Neural cell (in vitro differentiated cells): ENCODE data around the gene DDC. TPM values are rescaled to one million over a fixed set of nuclear protein-coding genes. Genes with fewer than 3 reads are reported as not detected.
A peak's percentile ranks its signal among the peaks of the same experiment; 100 is the strongest.

Experiments used
- H2AFZ ChIP-seq: fragments of 200-600, 300-800 bp; sonication (generic), shearing (Covaris generic); 2 replicates; pipeline ENCODE4 v1.6.0; 2014; ENCODE audit warnings: low read depth, mild to moderate bottlenecking, antibody characterized with exemption, low read length, moderate library complexity
- H3F3A ChIP-seq: fragments of 200-600 bp; shearing (Covaris generic); 2 replicates; pipeline ENCODE4 v1.6.1; 2016; ENCODE audit warnings: mild to moderate bottlenecking, moderate library complexity, mixed read lengths, antibody characterized with exemption, low read length; ENCODE audit not compliant: insufficient read depth, poor library complexity, severe bottlenecking
- H3K27ac ChIP-seq: fragments of 200-600, 300-800 bp; sonication (generic), shearing (Covaris generic); 2 replicates; pipeline ENCODE4 v1.5.1; 2014; ENCODE audit warnings: mild to moderate bottlenecking, low read length, moderate library complexity
- H3K27me3 ChIP-seq: fragments of 300-800, 200-600 bp; sonication (generic), shearing (Covaris generic); 2 replicates; pipeline ENCODE4 v1.6.0; 2014; ENCODE audit warnings: mild to moderate bottlenecking, low read depth, low read length, moderate library complexity; ENCODE audit not compliant: insufficient read depth
- H3K36me3 ChIP-seq: fragments of 300-800, 200-600 bp; sonication (generic), shearing (Covaris generic); 2 replicates; pipeline ENCODE4 v1.5.1; 2014; ENCODE audit warnings: mild to moderate bottlenecking, antibody characterized with exemption, low read length, moderate library complexity; ENCODE audit not compliant: insufficient read depth
- H3K4me2 ChIP-seq: fragments of 300-800, 200-600 bp; sonication (generic), shearing (Covaris generic); 2 replicates; pipeline ENCODE4 v1.6.0; 2014; ENCODE audit warnings: mild to moderate bottlenecking, low read length
- H3K4me3 ChIP-seq: fragments of 300-800, 200-600 bp; sonication (generic), shearing (Covaris generic); 2 replicates; pipeline ENCODE4 v1.5.1; 2014; ENCODE audit warnings: mild to moderate bottlenecking, low read length, moderate library complexity
- H3K79me2 ChIP-seq: fragments of 200-600 bp; shearing (Covaris generic); replicated peaks from 2 replicates; pipeline ENCODE4 v1.6.0; 2014; ENCODE audit warnings: mild to moderate bottlenecking, low read length, moderate library complexity; ENCODE audit not compliant: insufficient read depth
- H3K9ac ChIP-seq: fragments of 300-800, 200-600 bp; sonication (generic), shearing (Covaris generic); 2 replicates; pipeline ENCODE4 v1.6.1; 2016; ENCODE audit warnings: mild to moderate bottlenecking, low read length, mixed read lengths
- H3K9me2 ChIP-seq: fragments of 200-600 bp; shearing (Covaris generic); 2 replicates; pipeline ENCODE4 v1.6.1; 2016; ENCODE audit warnings: mild to moderate bottlenecking, low read length, mixed read lengths; ENCODE audit not compliant: insufficient read depth
- H3K9me3 ChIP-seq: fragments of 200-600, 300-800 bp; sonication (generic), shearing (Covaris generic); 2 replicates; pipeline ENCODE4 v1.6.1; 2016; ENCODE audit warnings: mild to moderate bottlenecking, mixed run types, low read length, moderate library complexity, mixed read lengths
- H4K20me1 ChIP-seq: fragments of 200-600 bp; shearing (Covaris generic); 2 replicates; pipeline ENCODE4 v1.6.1; 2016; ENCODE audit warnings: mild to moderate bottlenecking, mixed run types; ENCODE audit not compliant: insufficient read depth
- EP300 ChIP-seq: fragments of 450-650 bp; conservative IDR thresholded peaks from 2 replicates; pipeline ENCODE4 v1.6.1; 2014; ENCODE audit warnings: antibody characterized with exemption, mild to moderate bottlenecking, moderate library complexity; ENCODE audit not compliant: poor library complexity, severe bottlenecking
- EZH2 ChIP-seq: fragments of 200-600, 300-800 bp; shearing (Covaris generic), sonication (generic); IDR thresholded peaks from 2 replicates; pipeline ENCODE4 v1.6.1; 2014; ENCODE audit warnings: antibody characterized with exemption, low read length, borderline replicate concordance, mild to moderate bottlenecking; ENCODE audit not compliant: insufficient read depth, poor library complexity, severe bottlenecking
- MXI1 ChIP-seq: fragments of 450-650 bp; conservative IDR thresholded peaks from 2 replicates; pipeline ENCODE4 v1.6.1; 2014; ENCODE audit warnings: antibody characterized with exemption, mild to moderate bottlenecking; ENCODE audit not compliant: poor library complexity, severe bottlenecking
- POLR2AphosphoS5 ChIP-seq: IDR thresholded peaks from 2 replicates; pipeline ENCODE4 v1.6.1; 2012
- RAD21 ChIP-seq: fragments of 450-650 bp; conservative IDR thresholded peaks from 2 replicates; pipeline ENCODE4 v1.6.1; 2014; ENCODE audit warnings: antibody characterized with exemption, mild to moderate bottlenecking, moderate library complexity
- REST ChIP-seq: IDR thresholded peaks from 2 replicates; pipeline ENCODE4 v1.6.1; 2012; ENCODE audit warnings: borderline replicate concordance
- SMC3 ChIP-seq: fragments of 450-650 bp; conservative IDR thresholded peaks from 2 replicates; pipeline ENCODE4 v1.6.1; 2014; ENCODE audit warnings: antibody characterized with exemption, mild to moderate bottlenecking, moderate library complexity; ENCODE audit not compliant: poor library complexity
- TAF1 ChIP-seq: IDR thresholded peaks from 2 replicates; pipeline ENCODE4 v1.6.1; 2012; ENCODE audit warnings: low read depth
- polyA plus RNA-seq: library from polyadenylated mRNA; depleted of rRNA; stranded (reverse); fragments of >200 nt; gene quantifications from 2 replicates; pipeline ENCODE4 v1.2.3, GENCODE V29; 2014
- TF ChIP-seq, protein P1 (sequence below): fragments of 450-650 bp; IDR thresholded peaks from 2 replicates; pipeline ENCODE4 v1.5.1; 2014; ENCODE audit warnings: antibody characterized with exemption, mild to moderate bottlenecking, moderate library complexity; ENCODE audit not compliant: poor library complexity, severe bottlenecking

The DDC gene
- polyA plus RNA-seq, 1 donor from 2014 or later: 42.9 TPM

DNA sequence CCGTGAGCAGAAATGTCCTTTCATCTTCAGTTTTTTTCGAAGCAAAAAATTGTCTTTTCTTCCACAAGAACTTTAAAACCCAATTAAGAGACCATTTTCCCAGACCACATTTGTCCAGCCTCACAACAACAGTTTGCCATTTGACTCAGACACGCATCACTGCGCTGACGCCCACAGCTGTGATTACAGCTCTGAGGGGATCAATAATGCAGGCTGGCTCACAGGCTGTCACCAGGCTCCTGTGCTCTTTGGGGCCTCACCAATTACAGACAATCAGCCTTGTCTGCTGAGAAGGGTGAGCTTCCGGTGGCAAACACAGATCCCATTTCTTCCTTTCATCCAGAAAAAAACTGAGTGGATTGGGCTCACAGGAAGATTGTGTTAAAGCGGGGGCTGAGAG is 33.3 kb downstream of the DDC start:
- Histone ChIP-seq H3K9me3 (no peaks in the 10 kb centered on the region), H3K79me2 (no peaks in the 10 kb centered on the region), H4K20me1 (no peaks in the 10 kb centered on the region), H3K9ac (peak overlapping the region; percentile 79), H3K36me3 (no peaks in the 10 kb centered on the region), H3K4me2 (peak overlapping the region; percentile 79), H3K9me2 (no peaks in the 10 kb centered on the region), H3K27ac (peak overlapping the region; percentile 99), H3F3A (peaks cover 7% of the 10 kb centered on the region), H3K4me3 (peak overlapping the region; percentile 55), H2AFZ (peak overlapping the region; percentile 56), H3K27me3 (no peaks in the 10 kb centered on the region)
- TF ChIP-seq POLR2AphosphoS5 (peak; percentile 71), MXI1 (peak; percentile 24), EZH2 (no peak), REST (peak; percentile 94), EP300 (peak; percentile 91), SMC3 (peak; percentile 57), TAF1 (no peak), RAD21 (peak; percentile 46)
- TF ChIP-seq, protein P1, sequence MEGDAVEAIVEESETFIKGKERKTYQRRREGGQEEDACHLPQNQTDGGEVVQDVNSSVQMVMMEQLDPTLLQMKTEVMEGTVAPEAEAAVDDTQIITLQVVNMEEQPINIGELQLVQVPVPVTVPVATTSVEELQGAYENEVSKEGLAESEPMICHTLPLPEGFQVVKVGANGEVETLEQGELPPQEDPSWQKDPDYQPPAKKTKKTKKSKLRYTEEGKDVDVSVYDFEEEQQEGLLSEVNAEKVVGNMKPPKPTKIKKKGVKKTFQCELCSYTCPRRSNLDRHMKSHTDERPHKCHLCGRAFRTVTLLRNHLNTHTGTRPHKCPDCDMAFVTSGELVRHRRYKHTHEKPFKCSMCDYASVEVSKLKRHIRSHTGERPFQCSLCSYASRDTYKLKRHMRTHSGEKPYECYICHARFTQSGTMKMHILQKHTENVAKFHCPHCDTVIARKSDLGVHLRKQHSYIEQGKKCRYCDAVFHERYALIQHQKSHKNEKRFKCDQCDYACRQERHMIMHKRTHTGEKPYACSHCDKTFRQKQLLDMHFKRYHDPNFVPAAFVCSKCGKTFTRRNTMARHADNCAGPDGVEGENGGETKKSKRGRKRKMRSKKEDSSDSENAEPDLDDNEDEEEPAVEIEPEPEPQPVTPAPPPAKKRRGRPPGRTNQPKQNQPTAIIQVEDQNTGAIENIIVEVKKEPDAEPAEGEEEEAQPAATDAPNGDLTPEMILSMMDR: no peak

GRCh38 chr7:50531401-50531911 is 33.7 kb downstream of the DDC start:
- H3K79me2 ChIP-seq: no peaks in the 10 kb centered on the region
- H4K20me1 ChIP-seq: no peaks in the 10 kb centered on the region
- H3K27ac ChIP-seq: peak overlapping the region; percentile 99
- no peaks in the 10 kb centered on the region for H3K9me2 ChIP-seq
- peak overlapping the region; percentile 55 for H3K4me3 ChIP-seq
- peaks cover 7% of the 10 kb centered on the region for H3F3A ChIP-seq
- H2AFZ ChIP-seq: peak overlapping the region; percentile 56
- peak; percentile 60 for TF ChIP-seq RAD21
- TF ChIP-seq, protein P1: peak; percentile 34
- no peak for TF ChIP-seq EP300
- TF ChIP-seq TAF1: peak; percentile 53
- TF ChIP-seq SMC3: no peak
- TF ChIP-seq MXI1: peak; percentile 66
- TF ChIP-seq REST: peak; percentile 74
- no peak for TF ChIP-seq EZH2
- TF ChIP-seq POLR2AphosphoS5: peak; percentile 56
- H3K36me3 ChIP-seq: no peaks in the 10 kb centered on the region
- peak overlapping the region; percentile 79 for H3K9ac ChIP-seq
- H3K27me3 ChIP-seq: no peaks in the 10 kb centered on the region
- peak overlapping the region; percentile 63 for H3K4me2 ChIP-seq
- H3K9me3 ChIP-seq: no peaks in the 10 kb centered on the region
